Prostate gland (tissue), 2 donors: ENCODE measurements around the gene DLL4. TPM values are rescaled to one million over a fixed set of nuclear protein-coding genes. Genes with fewer than 3 reads are reported as not detected.

ENCODE experiments used
- DNase-seq: peaks from one replicate; pipeline ENCODE4 v3.0.0-alpha.2; 2019; ENCODE audit warnings: low spot score
- H3K27ac ChIP-seq, 2 donors: fragments of 200-600 bp; sonication (generic); 2 replicates each; pipeline ENCODE4 v1.5.1; 2017 to 2019
- H3K27me3 ChIP-seq: fragments of 200-600 bp; sonication (generic); replicated peaks from 2 replicates; pipeline ENCODE4 v1.5.1; 2019; ENCODE audit not compliant: insufficient read depth
- H3K36me3 ChIP-seq, 2 donors: fragments of 200-600 bp; sonication (generic); 1 replicate in 1 of 2; 2 replicates in 1 of 2; pipeline versions ENCODE4 v1.5.1 to v1.8.1; 2017 to 2019
- H3K4me1 ChIP-seq: fragments of 200-600 bp; sonication (generic); replicated peaks from 2 replicates; pipeline ENCODE4 v1.5.1; 2019
- H3K4me3 ChIP-seq, 2 donors: fragments of 200-600 bp; sonication (generic); 2 replicates each; pipeline ENCODE4 v1.5.1; 2017 to 2019
- H3K9me3 ChIP-seq: fragments of 200-600 bp; sonication (generic); 2 replicates; pipeline ENCODE4 v1.5.1; 2017
- POLR2A ChIP-seq: fragments of 450-650 bp; IDR thresholded peaks from one replicate; pipeline ENCODE4 v1.6.1; 2016; ENCODE audit warnings: antibody characterized with exemption, mild to moderate bottlenecking
- POLR2AphosphoS5 ChIP-seq: sonication (generic); formaldehyde crosslinking; IDR thresholded peaks from one replicate; pipeline ENCODE4 v1.6.1; 2017; ENCODE audit warnings: antibody characterized with exemption
- WGBS: methylation state at CpG from one replicate; pipeline ENCODE4 v1.1.5; 2018; 5-methylcytosine and 5-hydroxymethylcytosine counted together
- intact Hi-C: fragments of 100-400 bp; cut with DNase I; formaldehyde crosslinking; loops from one replicate; pipeline ENCODE4 v1.14.2; 2022
- total RNA-seq, 2 donors: library from RNA; depleted of rRNA; stranded (reverse); fragments of >200 nt; gene quantifications; one replicate each; pipeline ENCODE4 v1.1.0, GENCODE V29; 2016
- TF ChIP-seq, protein P1 (sequence below), 4 experiments: fragments of 200-600 bp in 2 of 4; fragments of 450-650 bp in 2 of 4; sonication (generic) in 2 of 4; IDR thresholded peaks; 1 replicate in 3 of 4; 2 replicates in 1 of 4; pipeline ENCODE4 v1.5.1; 2016 to 2019; ENCODE audit warnings: antibody characterized with exemption in 4 of 4, mild to moderate bottlenecking in 2 of 4, moderate library complexity in 2 of 4

DLL4 gene
- total RNA-seq, 2 donors from 2014 or later = 6.2 to 6.5 TPM

DNA sequence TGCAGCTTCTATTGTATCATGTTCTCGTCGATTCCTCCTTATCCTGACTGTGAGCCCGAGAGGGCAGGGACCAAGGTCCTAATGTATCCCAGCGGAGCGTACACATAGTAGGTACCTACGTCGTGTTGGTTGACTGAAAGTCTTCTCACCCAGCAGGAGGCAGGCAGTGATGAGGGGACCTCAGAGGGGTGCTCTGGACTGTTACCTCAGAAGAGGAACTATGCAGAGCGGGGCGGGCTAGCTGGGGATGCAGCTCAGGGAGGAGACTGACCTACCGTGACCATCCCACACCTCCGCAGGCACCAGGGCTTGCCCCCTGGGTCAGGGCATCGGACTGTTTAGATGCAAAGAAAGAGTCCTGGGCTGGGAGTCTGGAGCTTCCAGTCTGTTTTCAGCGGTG lies 35.5 kb downstream of the DLL4 start:
- Histone ChIP-seq H3K27ac (no peak overlapping the region), H3K36me3 (no peaks in the 10 kb centered on the region), H3K27me3 (no peaks in the 10 kb centered on the region), H3K4me3 (no peak overlapping the region), H3K4me1 (no peaks in the 10 kb centered on the region), H3K9me3 (no peaks in the 10 kb centered on the region)
- intact Hi-C loops = no loop called here
- no peak for DNase-seq
- WGBS = 88% methylated on average over 13 of the region's 13 CpGs
- TF ChIP-seq, protein P1, sequence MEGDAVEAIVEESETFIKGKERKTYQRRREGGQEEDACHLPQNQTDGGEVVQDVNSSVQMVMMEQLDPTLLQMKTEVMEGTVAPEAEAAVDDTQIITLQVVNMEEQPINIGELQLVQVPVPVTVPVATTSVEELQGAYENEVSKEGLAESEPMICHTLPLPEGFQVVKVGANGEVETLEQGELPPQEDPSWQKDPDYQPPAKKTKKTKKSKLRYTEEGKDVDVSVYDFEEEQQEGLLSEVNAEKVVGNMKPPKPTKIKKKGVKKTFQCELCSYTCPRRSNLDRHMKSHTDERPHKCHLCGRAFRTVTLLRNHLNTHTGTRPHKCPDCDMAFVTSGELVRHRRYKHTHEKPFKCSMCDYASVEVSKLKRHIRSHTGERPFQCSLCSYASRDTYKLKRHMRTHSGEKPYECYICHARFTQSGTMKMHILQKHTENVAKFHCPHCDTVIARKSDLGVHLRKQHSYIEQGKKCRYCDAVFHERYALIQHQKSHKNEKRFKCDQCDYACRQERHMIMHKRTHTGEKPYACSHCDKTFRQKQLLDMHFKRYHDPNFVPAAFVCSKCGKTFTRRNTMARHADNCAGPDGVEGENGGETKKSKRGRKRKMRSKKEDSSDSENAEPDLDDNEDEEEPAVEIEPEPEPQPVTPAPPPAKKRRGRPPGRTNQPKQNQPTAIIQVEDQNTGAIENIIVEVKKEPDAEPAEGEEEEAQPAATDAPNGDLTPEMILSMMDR (IDR thresholded peaks at IDR 0.05) = no peak

DNA sequence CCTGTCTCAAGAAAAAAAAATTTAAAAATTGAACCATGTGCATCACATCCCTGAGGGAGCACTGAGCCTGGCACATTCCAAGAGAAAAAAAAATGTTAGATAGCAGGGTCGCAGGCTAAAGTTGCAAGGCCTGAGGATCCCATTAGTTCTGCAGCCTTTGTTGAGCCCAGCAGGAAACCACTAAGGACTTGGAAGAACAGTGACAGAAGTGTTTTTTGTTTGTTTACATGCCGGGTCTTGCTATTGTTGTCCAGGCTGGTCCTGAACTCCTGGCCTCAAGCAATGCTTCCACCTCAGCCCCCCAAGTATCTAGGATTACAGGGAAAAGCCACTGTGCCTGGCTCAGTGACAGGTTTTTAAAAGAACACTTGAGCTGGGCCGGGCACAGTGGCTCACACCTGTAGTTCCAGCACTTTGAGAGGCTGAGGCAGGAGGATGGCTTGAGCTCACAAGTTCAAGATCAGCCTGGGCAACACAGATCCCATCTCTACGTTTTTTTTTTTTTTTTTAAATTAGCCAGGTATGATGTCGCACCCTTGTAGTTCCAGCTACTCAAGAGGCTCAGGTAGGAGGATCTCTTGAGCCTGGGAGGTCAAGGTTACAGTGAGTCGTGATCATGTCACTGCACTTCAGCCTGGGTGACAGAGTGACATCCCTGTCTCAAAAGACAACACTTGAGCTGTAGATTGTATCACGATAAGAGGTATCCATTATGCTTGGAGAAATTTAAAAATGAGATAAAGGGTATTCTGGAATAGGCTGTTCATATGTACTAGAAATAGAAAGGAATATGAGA lies 39.3 kb downstream of the DLL4 start:
- no peaks in the 10 kb centered on the region for H3K4me1 ChIP-seq
- H3K27me3 ChIP-seq = no peaks in the 10 kb centered on the region
- DNase-seq = no peak
- H3K36me3 ChIP-seq = no peaks in the 10 kb centered on the region
- TF ChIP-seq POLR2AphosphoS5 = no peak
- TF ChIP-seq, protein P1 (IDR thresholded peaks at IDR 0.05) = no peak
- no peak for TF ChIP-seq POLR2A
- no peak overlapping the region for H3K4me3 ChIP-seq
- intact Hi-C loops = no loop called here
- no peaks in the 10 kb centered on the region for H3K9me3 ChIP-seq
- H3K27ac ChIP-seq = no peak overlapping the region
- WGBS = 73% methylated on average over 7 of the region's 7 CpGs

DNA sequence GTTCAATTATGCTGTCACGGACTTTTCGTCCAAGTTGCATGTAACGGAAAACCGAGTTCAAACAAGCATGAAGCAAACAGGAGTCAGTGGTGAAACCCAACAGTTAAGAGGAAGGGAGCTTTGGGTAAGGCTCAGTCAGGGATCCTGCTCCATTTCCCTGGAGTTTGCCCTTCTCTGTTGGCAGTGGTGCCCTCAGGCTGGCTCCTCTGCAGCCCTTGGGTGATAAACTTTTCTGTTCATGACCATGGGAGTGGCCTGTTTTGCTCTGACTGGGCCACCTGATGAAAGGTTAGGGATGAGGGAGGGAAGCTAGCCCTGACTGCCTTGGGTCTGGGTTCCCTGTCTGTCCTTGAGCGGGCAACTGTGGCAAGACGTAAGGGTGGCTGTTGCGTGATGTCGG lies 40.2 kb downstream of the DLL4 start:
- intact Hi-C loops = no loop called here
- Histone ChIP-seq H3K27ac (no peak overlapping the region), H3K27me3 (no peaks in the 10 kb centered on the region), H3K4me1 (no peaks in the 10 kb centered on the region), H3K9me3 (no peaks in the 10 kb centered on the region), H3K36me3 (no peaks in the 10 kb centered on the region), H3K4me3 (no peak overlapping the region)
- TF ChIP-seq POLR2A = no peak
- WGBS = 93% methylated on average over 8 of the region's 8 CpGs
- no peak for DNase-seq

DNA sequence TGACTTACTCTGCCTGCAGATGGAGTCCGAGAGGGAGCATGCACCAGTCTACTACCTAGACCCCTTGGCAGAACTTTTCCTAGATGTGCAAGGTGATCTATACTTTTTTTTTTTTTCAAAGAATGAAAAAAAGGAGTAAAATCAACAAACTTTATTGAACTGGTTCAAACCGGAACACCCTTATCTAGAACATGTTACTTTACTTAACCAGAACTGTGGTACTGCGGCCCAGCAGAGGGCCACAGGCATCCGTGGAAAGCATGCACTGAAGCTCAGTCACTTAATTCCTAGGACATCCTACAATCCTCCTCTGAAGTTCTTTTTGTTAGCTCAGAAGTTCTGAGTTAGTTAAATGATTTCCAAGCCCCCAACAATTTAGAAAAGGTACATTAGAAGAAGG lies 45.7 kb downstream of the DLL4 start:
- TF ChIP-seq, protein P1 (IDR thresholded peaks at IDR 0.05) = no peak
- TF ChIP-seq POLR2AphosphoS5 (no peak), POLR2A (no peak)
- DNase-seq = no peak
- Histone ChIP-seq H3K4me1 (no peaks in the 10 kb centered on the region), H3K27me3 (no peaks in the 10 kb centered on the region), H3K9me3 (no peaks in the 10 kb centered on the region), H3K36me3 (peaks cover 6 to 8% of the 10 kb centered on the region in 2 donors), H3K4me3 (no peak overlapping the region), H3K27ac (no peak overlapping the region)
- WGBS = 89% methylated on average over 4 of the region's 4 CpGs
- intact Hi-C loops = no loop called here

- peaks cover 8 to 12% of the 10 kb centered on the region in 2 donors for H3K36me3 ChIP-seq
- H3K4me1 ChIP-seq = no peaks in the 10 kb centered on the region
- DNase-seq = no peak
Measured at GRCh38 chr15:40976819-40977218, 47.7 kb downstream of the DLL4 start.

More at GRCh38 chr15:40976819-40977218, 47.7 kb downstream of the DLL4 start:
- H3K27ac ChIP-seq = no peak overlapping the region
- no peaks in the 10 kb centered on the region for H3K9me3 ChIP-seq
- no peak overlapping the region for H3K4me3 ChIP-seq
- intact Hi-C loops = no loop called here
- TF ChIP-seq POLR2AphosphoS5 (no peak), POLR2A (no peak)
- TF ChIP-seq, protein P1 (IDR thresholded peaks at IDR 0.05) = no peak
- WGBS = 75% methylated on average over 7 of the region's 7 CpGs
- H3K27me3 ChIP-seq = no peaks in the 10 kb centered on the region
